Fibroblast of the conjunctiva (primary cell): ENCODE results near the gene RPAP2.

ENCODE experiments used
- DNase-seq: peaks from one replicate; pipeline ENCODE4 v3.0.0-alpha.2; 2010; ENCODE audit warnings: low read depth

Gene RPAP2

DNA sequence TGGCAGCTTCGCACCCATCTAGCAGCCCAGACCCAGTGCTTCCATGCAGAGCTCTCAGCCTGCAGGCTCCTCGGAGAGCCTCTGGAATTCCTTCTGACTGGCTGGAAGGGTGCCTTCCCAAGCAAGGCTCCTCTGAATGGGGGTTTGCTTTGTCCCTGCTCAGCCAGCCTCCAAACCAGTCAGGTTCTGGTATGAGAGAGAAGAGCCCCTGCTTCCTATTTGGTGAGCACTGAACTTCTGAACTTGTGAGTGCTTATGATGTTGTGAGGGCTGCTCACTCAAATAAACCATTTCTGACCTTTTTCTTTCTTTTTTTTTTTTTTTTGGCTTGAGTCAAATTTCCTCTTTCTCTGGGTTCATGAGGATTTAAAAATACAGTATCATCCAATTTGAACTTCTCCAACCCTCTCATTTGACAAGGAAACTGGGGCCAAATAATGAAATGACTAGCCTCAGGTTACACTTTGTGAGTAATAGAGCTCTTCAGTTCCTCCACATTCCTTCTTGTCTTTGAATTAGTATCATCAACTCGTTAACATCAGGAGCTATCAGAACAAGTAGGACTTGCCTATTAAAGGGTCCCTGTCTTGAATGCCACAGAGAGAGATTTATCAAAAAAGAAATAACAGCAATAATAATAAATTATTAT lies 148.3 kb downstream of the RPAP2 start:
- no peak for DNase-seq

DNA sequence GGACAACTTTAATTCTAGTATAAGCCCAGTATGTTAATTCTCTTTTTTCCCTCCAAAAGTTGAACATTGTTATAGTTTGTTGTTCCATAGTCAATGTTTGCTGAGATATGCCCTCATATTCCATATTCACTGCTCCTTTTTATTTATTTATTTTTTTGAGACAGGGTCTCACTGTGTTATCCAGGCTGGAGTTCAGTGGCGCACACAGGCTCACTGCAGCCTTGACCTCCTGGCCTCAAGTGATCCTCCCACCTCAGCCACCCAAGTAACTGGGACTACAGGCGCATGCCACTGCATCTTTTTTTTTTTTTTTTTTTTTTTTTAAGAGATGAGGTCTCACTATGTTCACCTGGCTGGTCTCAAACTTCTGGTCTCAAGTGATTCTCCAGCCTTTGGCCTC lies 149.1 kb downstream of the RPAP2 start:
- DNase-seq, result no peak
